Sigmoid colon (tissue), 7 donors: ENCODE data around the gene TPSB2. TPM values are rescaled to one million over a fixed set of nuclear protein-coding genes. Genes with fewer than 3 reads are reported as not detected.
"Not testable (repeated sequence)": the region's sequence is repeated elsewhere in the genome, so short reads cannot be mapped to it uniquely, and the experiment has no call there.

ENCODE experiments used
- DNase-seq: peaks from one replicate; pipeline ENCODE4 v3.0.0-alpha.2; 2019
- H3K27ac ChIP-seq, 4 donors: fragments of 200-600 bp; sonication (generic); one replicate each; pipeline ENCODE4 v1.5.1; 2016 to 2019; ENCODE audit warnings: mild to moderate bottlenecking in 1 of 4
- H3K27me3 ChIP-seq, 3 donors: fragments of 200-600 bp; sonication (generic); one replicate each; pipeline ENCODE4 v1.5.1; 2019; ENCODE audit warnings: mild to moderate bottlenecking in 1 of 3
- H3K36me3 ChIP-seq, 4 donors: fragments of 200-600 bp; sonication (generic); one replicate each; pipeline ENCODE4 v1.5.1; 2016 to 2019
- H3K4me1 ChIP-seq, 4 donors: fragments of 200-600 bp; sonication (generic); one replicate each; pipeline ENCODE4 v1.5.1; 2017 to 2019
- H3K4me3 ChIP-seq, 4 donors: fragments of 200-600 bp; sonication (generic); one replicate each; pipeline ENCODE4 v1.5.1; 2017 to 2019; ENCODE audit warnings: mild to moderate bottlenecking in 2 of 4, moderate library complexity in 1 of 4
- H3K9me3 ChIP-seq, 4 donors: fragments of 200-600 bp in 3 of 4; sonication (generic) in 3 of 4; one replicate each; pipeline versions ENCODE4 v1.5.1 to v1.6.1; 2013 to 2019
- CTCF ChIP-seq, 4 experiments: fragments of 450-650 bp in 3 of 4; fragments of 200-600 bp in 1 of 4; IDR thresholded peaks; one replicate each; pipeline ENCODE4 v1.5.1; 2016 to 2019; ENCODE audit warnings: antibody characterized with exemption in 4 of 4, mild to moderate bottlenecking in 3 of 4, moderate library complexity in 2 of 4
- EP300 ChIP-seq, 4 donors: sonication (generic); formaldehyde crosslinking; IDR thresholded peaks; one replicate each; pipeline ENCODE4 v1.6.1; 2017; ENCODE audit warnings: antibody characterized with exemption in 4 of 4
- POLR2A ChIP-seq, 2 donors: fragments of 450-650 bp; IDR thresholded peaks; one replicate each; pipeline ENCODE4 v1.6.1; 2016; ENCODE audit warnings: antibody characterized with exemption in 2 of 2, mild to moderate bottlenecking in 2 of 2, moderate library complexity in 2 of 2
- POLR2AphosphoS5 ChIP-seq, 4 donors: sonication (generic); formaldehyde crosslinking; IDR thresholded peaks; one replicate each; pipeline ENCODE4 v1.6.1; 2017; ENCODE audit warnings: antibody characterized with exemption in 4 of 4
- WGBS, 2 donors: extraction: QIAGEN DNeasy Blood & Tissue Kit; methylation state at CpG; one replicate each; pipeline ENCODE4 v1.1.7; 2013; 5-methylcytosine and 5-hydroxymethylcytosine counted together
- intact Hi-C: fragments of 100-400 bp; cut with DNase I; formaldehyde crosslinking; loops from one replicate; pipeline ENCODE4 v1.15.1; 2023
- polyA plus RNA-seq, 3 donors: library from polyadenylated mRNA; stranded (reverse); fragments of 200-250 nt; gene quantifications; one replicate each; pipeline ENCODE4 v1.2.3, GENCODE V29; 2013
- total RNA-seq, 4 donors: library from RNA; depleted of rRNA; stranded (reverse); fragments of >200 nt; gene quantifications; one replicate each; pipeline ENCODE4 v1.1.0, GENCODE V29; 2016
- donor health status: healthy with polysubstance abuse.
- donor health status: Bipolar disorder and iron deficiency.
- donor health status: healthy.

Gene TPSB2
- total and polyA plus RNA-seq, 7 donors = 7.9 to 182 (median 13.3) TPM

- DNase-seq, H3K27ac ChIP-seq, H3K4me1 ChIP-seq, H3K36me3 ChIP-seq, intact Hi-C loops, H3K9me3 ChIP-seq, H3K4me3 ChIP-seq: not testable (repeated sequence)
- 87 to 91% methylated on average over 3 of the region's 3 CpGs for WGBS, 2 donors
- peaks cover 9 to 37% (median 19%) of the 10 kb centered on the region in 3 donors for H3K27me3 ChIP-seq
These were observed 24.8 kb upstream of the TPSB2 start for GRCh38 chr16:1254821-1255220.

GRCh38 chr16:1253701-1254364 is 23.8 kb upstream of the TPSB2 start:
- H3K27me3 ChIP-seq = peaks cover 1 to 27% (median 10%) of the 10 kb centered on the region in 3 donors
- H3K9me3 ChIP-seq, H3K27ac ChIP-seq, H3K4me1 ChIP-seq, H3K36me3 ChIP-seq, H3K4me3 ChIP-seq, intact Hi-C loops, DNase-seq: not testable (repeated sequence)
- WGBS, 2 donors = no CpG with 5 or more reads among the region's 47 CpGs

- WGBS, 2 donors = 54 to 74% methylated on average over 3 to 6 of the region's 43 CpGs
- H3K27ac ChIP-seq, H3K9me3 ChIP-seq, intact Hi-C loops, H3K4me1 ChIP-seq, H3K36me3 ChIP-seq, H3K4me3 ChIP-seq: not testable (repeated sequence)
- peaks cover 0 to 30% (median 20%) of the 10 kb centered on the region in 3 donors for H3K27me3 ChIP-seq
- peak; percentile 58 for DNase-seq
These were observed 19.2 kb upstream of the TPSB2 start for GRCh38 chr16:1249031-1249755.

GRCh38 chr16:1247903-1248537 is 18.0 kb upstream of the TPSB2 start:
- DNase-seq = peak; percentile 17
- intact Hi-C loops = not testable (repeated sequence)
- WGBS, 2 donors = 77 to 88% methylated on average over 13 to 14 of the region's 14 CpGs

GRCh38 chr16:1245452-1246020 is 15.6 kb upstream of the TPSB2 start:
- H3K27me3 ChIP-seq = peaks cover 0 to 31% (median 21%) of the 10 kb centered on the region in 3 donors
- DNase-seq = peak; percentile 22
- H3K4me1 ChIP-seq = no peaks in the 10 kb centered on the region
- no peaks in the 10 kb centered on the region for H3K36me3 ChIP-seq
- WGBS, 2 donors = 42 to 54% methylated on average over 22 of the region's 22 CpGs
- H3K4me3 ChIP-seq = no peak overlapping the region
- no peak for TF ChIP-seq POLR2A (IDR thresholded peaks at IDR 0.05)
- no peak for TF ChIP-seq EP300 (IDR thresholded peaks at IDR 0.05)
- no peak for TF ChIP-seq POLR2AphosphoS5 (IDR thresholded peaks at IDR 0.05)
- TF ChIP-seq CTCF (IDR thresholded peaks at IDR 0.05) = no peak
- intact Hi-C loops = no loop called here
- no peak overlapping the region for H3K27ac ChIP-seq
- H3K9me3 ChIP-seq = no peaks in the 10 kb centered on the region

More at GRCh38 chr16:1247903-1248537, 18.0 kb upstream of the TPSB2 start:
- not testable (repeated sequence) for H3K27ac ChIP-seq, H3K36me3 ChIP-seq, H3K9me3 ChIP-seq, H3K4me1 ChIP-seq, H3K4me3 ChIP-seq
- peaks cover 0 to 31% (median 21%) of the 10 kb centered on the region in 3 donors for H3K27me3 ChIP-seq

- no peaks in the 10 kb centered on the region for H3K9me3 ChIP-seq
- WGBS, 2 donors = 65 to 70% methylated on average over 12 of the region's 12 CpGs
These were observed 14.9 kb upstream of the TPSB2 start for GRCh38 chr16:1244881-1245280.

GRCh38 chr16:1243907-1244850 is 14.2 kb upstream of the TPSB2 start:
- H3K4me3 ChIP-seq, intact Hi-C loops, H3K27ac ChIP-seq, H3K4me1 ChIP-seq, H3K9me3 ChIP-seq, H3K36me3 ChIP-seq: not testable (repeated sequence)
- WGBS, 2 donors = 55 to 68% methylated on average over 32 of the region's 32 CpGs
- peak; percentile 52 for DNase-seq
- H3K27me3 ChIP-seq = peaks cover 0 to 31% (median 21%) of the 10 kb centered on the region in 3 donors

More at GRCh38 chr16:1244881-1245280, 14.9 kb upstream of the TPSB2 start:
- Histone ChIP-seq H3K27me3 (peaks cover 0 to 31% (median 21%) of the 10 kb centered on the region in 3 donors), H3K4me3 (no peak overlapping the region), H3K36me3 (no peaks in the 10 kb centered on the region), H3K4me1 (no peaks in the 10 kb centered on the region), H3K27ac (no peak overlapping the region)
- intact Hi-C loops = no loop called here
- TF ChIP-seq POLR2AphosphoS5 (IDR thresholded peaks at IDR 0.05) = no peak
- TF ChIP-seq POLR2A (IDR thresholded peaks at IDR 0.05) = no peak
- no peak for TF ChIP-seq EP300 (IDR thresholded peaks at IDR 0.05)
- no peak for TF ChIP-seq CTCF (IDR thresholded peaks at IDR 0.05)
- DNase-seq = peak; percentile 59

GRCh38 chr16:1243363-1243762 is 13.4 kb upstream of the TPSB2 start:
- H3K9me3 ChIP-seq, H3K36me3 ChIP-seq, H3K27ac ChIP-seq, H3K4me3 ChIP-seq, intact Hi-C loops, H3K4me1 ChIP-seq: not testable (repeated sequence)
- WGBS, 2 donors = 31 to 60% methylated on average over 7 of the region's 11 CpGs
- peak; percentile 28 for DNase-seq
- peaks cover 0 to 31% (median 21%) of the 10 kb centered on the region in 3 donors for H3K27me3 ChIP-seq

- 80 to 87% methylated on average over 12 of the region's 15 CpGs for WGBS, 2 donors
- H3K4me1 ChIP-seq, intact Hi-C loops, H3K9me3 ChIP-seq, H3K36me3 ChIP-seq, H3K27ac ChIP-seq, H3K4me3 ChIP-seq: not testable (repeated sequence)
- DNase-seq = peak; percentile 33
- H3K27me3 ChIP-seq = peaks cover 0 to 20% (median 18%) of the 10 kb centered on the region in 3 donors
These were observed 11.1 kb upstream of the TPSB2 start for GRCh38 chr16:1241081-1241480.
